HEK293 (cell line): ENCODE results near the gene ARHGAP24.
A peak's percentile ranks its signal among the peaks of the same experiment; 100 is the strongest.

Experiments
- CTCF ChIA-PET: fragments of 350-600 bp; formaldehyde crosslinking; extraction: SDS; loops from one replicate; lab custom pipeline; 2021; ENCODE audit warnings: antibody characterized with exemption; lab: Yijun Ruan, JAX
- POLR2A ChIA-PET: fragments of 300-600 bp; formaldehyde crosslinking; extraction: SDS; loops from one replicate; lab custom pipeline; 2020; ENCODE audit warnings: antibody characterized with exemption, inconsistent platforms; lab: Yijun Ruan, JAX
- H3K27ac ChIP-seq: fragments of 200-500 bp; sonication (Bioruptor generic); 2 replicates; pipeline ENCODE4 v1.5.1; 2014; ENCODE audit warnings: low read depth, low read length, control low read depth, inconsistent platforms; ENCODE audit errors: extremely low read depth
- H3K36me3 ChIP-seq, 2 experiments: fragments of 200-500 bp in 1 of 2; sonication (Bioruptor generic) in 1 of 2; 1 replicate in 1 of 2; 2 replicates in 1 of 2; pipeline ENCODE4 v1.5.1; 2014 to 2017; ENCODE audit warnings: inconsistent platforms in 2 of 2, low read length in 2 of 2; ENCODE audit not compliant: control insufficient read depth in 2 of 2, insufficient read depth in 1 of 2
- H3K4me1 ChIP-seq: fragments of 200-500 bp; sonication (Bioruptor generic); 2 replicates; pipeline ENCODE4 v1.5.1; 2014; ENCODE audit warnings: mild to moderate bottlenecking, low read length, inconsistent platforms; ENCODE audit not compliant: control insufficient read depth, insufficient read depth
- H3K4me3 ChIP-seq: 2 replicates; pipeline ENCODE4 v1.5.1; 2011; ENCODE audit warnings: low read depth, mild to moderate bottlenecking, control low read depth, low read length, moderate library complexity
- H3K9me3 ChIP-seq: fragments of 200-500 bp; sonication (Bioruptor generic); 2 replicates; pipeline ENCODE4 v1.5.1; 2014; ENCODE audit warnings: low read depth, low read length, inconsistent platforms; ENCODE audit not compliant: control insufficient read depth, insufficient read depth
- BCL6B ChIP-seq: fragments of 450-650 bp; formaldehyde crosslinking; IDR thresholded peaks from 2 replicates; pipeline ENCODE4 v1.5.1; 2017; ENCODE audit warnings: missing biosample characterization, missing genetic modification characterization
- FEZF1 ChIP-seq: fragments of 450-650 bp; formaldehyde crosslinking; IDR thresholded peaks from 2 replicates; pipeline ENCODE4 v1.5.1; 2016; ENCODE audit warnings: missing biosample characterization, missing genetic modification characterization
- OSR2 ChIP-seq: fragments of 450-650 bp; formaldehyde crosslinking; IDR thresholded peaks from 2 replicates; pipeline ENCODE4 v1.5.1; 2016; ENCODE audit warnings: missing biosample characterization, missing genetic modification characterization
- PBX3 ChIP-seq: sonication (generic); formaldehyde crosslinking; IDR thresholded peaks from 2 replicates; pipeline ENCODE4 v1.8.1; 2022; ENCODE audit warnings: mild to moderate bottlenecking, moderate library complexity, missing genetic modification reagents
- WT1 ChIP-seq: fragments of 450-650 bp; formaldehyde crosslinking; IDR thresholded peaks from 2 replicates; pipeline ENCODE4 v1.5.1; 2016; ENCODE audit warnings: missing biosample characterization, missing genetic modification characterization
- ZBTB17 ChIP-seq: fragments of 450-650 bp; formaldehyde crosslinking; IDR thresholded peaks from 2 replicates; pipeline ENCODE4 v1.5.1; 2016; ENCODE audit warnings: missing biosample characterization, missing genetic modification characterization
- ZBTB6 ChIP-seq: fragments of 450-650 bp; formaldehyde crosslinking; IDR thresholded peaks from 2 replicates; pipeline ENCODE4 v1.5.1; 2017; ENCODE audit warnings: missing biosample characterization, missing genetic modification characterization
- ZNF169 ChIP-seq: fragments of 450-650 bp; formaldehyde crosslinking; IDR thresholded peaks from 2 replicates; pipeline ENCODE4 v1.5.1; 2016; ENCODE audit warnings: missing biosample characterization, missing genetic modification characterization
- ZNF223 ChIP-seq: fragments of 450-650 bp; formaldehyde crosslinking; IDR thresholded peaks from 2 replicates; pipeline ENCODE4 v1.5.1; 2016; ENCODE audit warnings: missing biosample characterization, missing genetic modification characterization
- ZNF398 ChIP-seq: fragments of 450-650 bp; formaldehyde crosslinking; IDR thresholded peaks from 2 replicates; pipeline ENCODE4 v1.5.1; 2017; ENCODE audit warnings: missing biosample characterization, missing genetic modification characterization
- ZNF473 ChIP-seq: fragments of 450-650 bp; formaldehyde crosslinking; IDR thresholded peaks from 2 replicates; pipeline ENCODE4 v1.5.1; 2017; ENCODE audit warnings: missing biosample characterization, missing genetic modification characterization
- ZNF514 ChIP-seq: fragments of 450-650 bp; formaldehyde crosslinking; IDR thresholded peaks from 2 replicates; pipeline ENCODE4 v1.5.1; 2016; ENCODE audit warnings: missing biosample characterization, missing genetic modification characterization
- ZNF544 ChIP-seq: fragments of 450-650 bp; formaldehyde crosslinking; IDR thresholded peaks from 2 replicates; pipeline ENCODE4 v1.5.0; 2017; ENCODE audit warnings: missing biosample characterization, missing genetic modification characterization
- ZNF560 ChIP-seq: fragments of 450-650 bp; formaldehyde crosslinking; IDR thresholded peaks from 2 replicates; pipeline ENCODE4 v1.5.1; 2017; ENCODE audit warnings: missing biosample characterization, missing genetic modification characterization, borderline replicate concordance
- ZNF664 ChIP-seq: fragments of 450-650 bp; formaldehyde crosslinking; IDR thresholded peaks from 2 replicates; pipeline ENCODE4 v1.5.1; 2016; ENCODE audit warnings: missing biosample characterization, missing genetic modification characterization
- ZNF76 ChIP-seq: fragments of 450-650 bp; formaldehyde crosslinking; IDR thresholded peaks from 2 replicates; pipeline ENCODE4; 2016; ENCODE audit warnings: low read depth, missing biosample characterization, missing genetic modification characterization, borderline replicate concordance
- ZSCAN23 ChIP-seq: fragments of 450-650 bp; formaldehyde crosslinking; IDR thresholded peaks from 2 replicates; pipeline ENCODE4 v1.5.1; 2016; ENCODE audit warnings: missing biosample characterization, missing genetic modification characterization
- ZSCAN5A ChIP-seq: fragments of 450-650 bp; formaldehyde crosslinking; IDR thresholded peaks from 2 replicates; pipeline ENCODE4 v1.5.1; 2016; ENCODE audit warnings: missing biosample characterization, missing genetic modification characterization

Gene ARHGAP24

GRCh38 chr4:85591406-85592098, 116.6 kb downstream of the ARHGAP24 start:
- Histone ChIP-seq H3K27ac (no peak overlapping the region), H3K4me3 (no peak overlapping the region), H3K4me1 (0 out of 2 replicates have a peak, but pooled peaks cover 2% of the 10 kb centered on the region), H3K9me3 (no peaks in the 10 kb centered on the region), H3K36me3 (no peaks in the 10 kb centered on the region)
- no peak for TF ChIP-seq ZNF223
- TF ChIP-seq ZNF544 (tag by site-specific recombination) = no peak
- 0 out of 2 replicates have a peak, but pooled peaks have one; percentile 23 for TF ChIP-seq ZNF664 (tag by site-specific recombination)
- TF ChIP-seq ZSCAN5A (tag by site-specific recombination) = no peak
- CTCF ChIA-PET = no interaction called here
- POLR2A ChIA-PET = no interaction called here

- Histone ChIP-seq H3K9me3 (no peaks in the 10 kb centered on the region), H3K4me3 (no peak overlapping the region), H3K27ac (no peak overlapping the region), H3K4me1 (0 out of 2 replicates have a peak, but pooled peaks cover 2% of the 10 kb centered on the region), H3K36me3 (no peaks in the 10 kb centered on the region)
- TF ChIP-seq BCL6B (tag by site-specific recombination) (peak; percentile 40; the same call in 1 of the 2 replicates), ZNF76 (tag by site-specific recombination) (no peak)
- POLR2A ChIA-PET = no interaction called here
- CTCF ChIA-PET = no interaction called here
These were observed 120.3 kb downstream of the ARHGAP24 start for GRCh38 chr4:85595098-85595775.

- ChIA-PET CTCF (interaction anchor here (0.8 kb wide), 1 partner anchor 189 kb away, joined by 3 read pairs; no protein-coding TSS in a partner anchor), POLR2A (interaction anchor here (0.6 kb wide), 1 partner anchor 11 kb away, joined by 3 read pairs; no protein-coding TSS in a partner anchor)
- Histone ChIP-seq H3K9me3 (no peaks in the 10 kb centered on the region), H3K4me3 (no peak overlapping the region), H3K27ac (no peak overlapping the region), H3K36me3 (no peaks in the 10 kb centered on the region), H3K4me1 (0 out of 2 replicates have a peak, but pooled peaks cover 2% of the 10 kb centered on the region)
- TF ChIP-seq FEZF1 (tag by site-specific recombination) (no peak), PBX3 (CRISPR knock-in tag) (no peak), ZNF169 (tag by site-specific recombination) (no peak), ZBTB6 (tag by site-specific recombination) (no peak), OSR2 (tag by site-specific recombination) (no peak), ZBTB17 (no peak), ZNF514 (tag by site-specific recombination) (no peak), ZSCAN23 (no peak), WT1 (tag by site-specific recombination) (no peak), ZNF473 (no peak), ZNF398 (tag by site-specific recombination) (no peak), ZNF560 (tag by site-specific recombination) (no peak)
These were observed 121.0 kb downstream of the ARHGAP24 start for GRCh38 chr4:85595796-85596559.
